ENCODE measurements around the gene TTC33.
"Not testable (repeated sequence)": the region's sequence is repeated elsewhere in the genome, so short reads cannot be mapped to it uniquely, and the experiment has no call there.

Gene TTC33

GRCh38 chr5:40656091-40656490, 99.7 kb downstream of the TTC33 start:
- DNase-seq (ENCODE audit: low read depth in 2 of 3, low spot score in 1 of 3): not testable (repeated sequence)

- DNase-seq (ENCODE audit: low read depth in 2 of 3, low spot score in 1 of 3): no peak
Observed at GRCh38 chr5:40655138-40655537, 100.6 kb downstream of the TTC33 start.

- no peak for DNase-seq (ENCODE audit: low read depth in 2 of 3, low spot score in 1 of 3)
Observed at GRCh38 chr5:40654377-40654991, 101.3 kb downstream of the TTC33 start.

- no peak for DNase-seq (ENCODE audit: low read depth in 2 of 3, low spot score in 1 of 3)
Observed at GRCh38 chr5:40653221-40654022, 102.3 kb downstream of the TTC33 start.

GRCh38 chr5:40652441-40653220, 103.1 kb downstream of the TTC33 start:
- no peak for DNase-seq (ENCODE audit: low read depth in 2 of 3, low spot score in 1 of 3)

GRCh38 chr5:40651201-40651600, 104.6 kb downstream of the TTC33 start:
- DNase-seq (ENCODE audit: low read depth in 2 of 3, low spot score in 1 of 3): no peak

GRCh38 chr5:40649463-40650030, 106.2 kb downstream of the TTC33 start:
- DNase-seq (ENCODE audit: low read depth in 2 of 3, low spot score in 1 of 3): no peak

GRCh38 chr5:40648150-40648549, 107.6 kb downstream of the TTC33 start:
- DNase-seq (ENCODE audit: low read depth in 2 of 3, low spot score in 1 of 3): no peak

- no peak for DNase-seq (ENCODE audit: low read depth in 2 of 3, low spot score in 1 of 3)
Observed at GRCh38 chr5:40646266-40646665, 109.5 kb downstream of the TTC33 start.

- not testable (repeated sequence) for DNase-seq (ENCODE audit: low read depth in 2 of 3, low spot score in 1 of 3)
Observed at GRCh38 chr5:40639531-40639930, 116.2 kb downstream of the TTC33 start.

- no peak for DNase-seq (ENCODE audit: low read depth in 2 of 3, low spot score in 1 of 3)
Observed at GRCh38 chr5:40634593-40634992, 121.2 kb downstream of the TTC33 start.

- no peak for DNase-seq (ENCODE audit: low read depth in 2 of 3, low spot score in 1 of 3)
Observed at GRCh38 chr5:40634154-40634553, 121.6 kb downstream of the TTC33 start.

GRCh38 chr5:40631236-40631635, 124.5 kb downstream of the TTC33 start:
- DNase-seq (ENCODE audit: low read depth in 2 of 3, low spot score in 1 of 3): no peak

GRCh38 chr5:40630126-40630525, 125.6 kb downstream of the TTC33 start:
- no peak for DNase-seq (ENCODE audit: low read depth in 2 of 3, low spot score in 1 of 3)

- no peak for DNase-seq (ENCODE audit: low read depth in 2 of 3, low spot score in 1 of 3)
Observed at GRCh38 chr5:40628407-40628806, 127.4 kb downstream of the TTC33 start.

GRCh38 chr5:40627706-40628105, 128.1 kb downstream of the TTC33 start:
- DNase-seq (ENCODE audit: low read depth in 2 of 3, low spot score in 1 of 3): no peak

- DNase-seq (ENCODE audit: low read depth in 2 of 3, low spot score in 1 of 3): no peak
Observed at GRCh38 chr5:40626801-40627200, 129.0 kb downstream of the TTC33 start.

GRCh38 chr5:40623480-40624420, 132.0 kb downstream of the TTC33 start:
- no peak for DNase-seq (ENCODE audit: low read depth in 2 of 3, low spot score in 1 of 3)

- DNase-seq (ENCODE audit: low read depth in 2 of 3, low spot score in 1 of 3): no peak
Observed at GRCh38 chr5:40622463-40623252, 133.1 kb downstream of the TTC33 start.

- DNase-seq (ENCODE audit: low read depth in 2 of 3, low spot score in 1 of 3): no peak
Observed at GRCh38 chr5:40619421-40619820, 136.3 kb downstream of the TTC33 start.

Data from stimulated activated CD4-positive, alpha-beta T cell treated with anti-CD3 and anti-CD28 coated beads, Interleukin-12 subunit alpha, Interleukin-12 subunit beta, amount 100 ng/mL, for 48 hours (primary cell).